T-helper 1 cell treated with Interleukin-12 subunit alpha and Interleukin-12 subunit beta and Interleukin-4 antibody, amounts not matched to agents 30 ng/mL and 1 ng/mL, for 36 hours (primary cell): Measurements from ENCODE around the gene CROCC. TPM values are rescaled to one million over a fixed set of nuclear protein-coding genes. Genes with fewer than 3 reads are reported as not detected.
"Not testable (repeated sequence)": the region's sequence is repeated elsewhere in the genome, so short reads cannot be mapped to it uniquely, and the experiment has no call there.

Experiments used
- intact Hi-C: fragments of 100-400 bp; cut with micrococcal nuclease; formaldehyde crosslinking; loops from one replicate; pipeline ENCODE4 v1.15.1; 2024
- total RNA-seq: library from RNA; stranded (reverse); gene quantifications from 2 replicates; pipeline ENCODE4 v1.2.3, GENCODE V29; 2022

Gene CROCC, protein sequence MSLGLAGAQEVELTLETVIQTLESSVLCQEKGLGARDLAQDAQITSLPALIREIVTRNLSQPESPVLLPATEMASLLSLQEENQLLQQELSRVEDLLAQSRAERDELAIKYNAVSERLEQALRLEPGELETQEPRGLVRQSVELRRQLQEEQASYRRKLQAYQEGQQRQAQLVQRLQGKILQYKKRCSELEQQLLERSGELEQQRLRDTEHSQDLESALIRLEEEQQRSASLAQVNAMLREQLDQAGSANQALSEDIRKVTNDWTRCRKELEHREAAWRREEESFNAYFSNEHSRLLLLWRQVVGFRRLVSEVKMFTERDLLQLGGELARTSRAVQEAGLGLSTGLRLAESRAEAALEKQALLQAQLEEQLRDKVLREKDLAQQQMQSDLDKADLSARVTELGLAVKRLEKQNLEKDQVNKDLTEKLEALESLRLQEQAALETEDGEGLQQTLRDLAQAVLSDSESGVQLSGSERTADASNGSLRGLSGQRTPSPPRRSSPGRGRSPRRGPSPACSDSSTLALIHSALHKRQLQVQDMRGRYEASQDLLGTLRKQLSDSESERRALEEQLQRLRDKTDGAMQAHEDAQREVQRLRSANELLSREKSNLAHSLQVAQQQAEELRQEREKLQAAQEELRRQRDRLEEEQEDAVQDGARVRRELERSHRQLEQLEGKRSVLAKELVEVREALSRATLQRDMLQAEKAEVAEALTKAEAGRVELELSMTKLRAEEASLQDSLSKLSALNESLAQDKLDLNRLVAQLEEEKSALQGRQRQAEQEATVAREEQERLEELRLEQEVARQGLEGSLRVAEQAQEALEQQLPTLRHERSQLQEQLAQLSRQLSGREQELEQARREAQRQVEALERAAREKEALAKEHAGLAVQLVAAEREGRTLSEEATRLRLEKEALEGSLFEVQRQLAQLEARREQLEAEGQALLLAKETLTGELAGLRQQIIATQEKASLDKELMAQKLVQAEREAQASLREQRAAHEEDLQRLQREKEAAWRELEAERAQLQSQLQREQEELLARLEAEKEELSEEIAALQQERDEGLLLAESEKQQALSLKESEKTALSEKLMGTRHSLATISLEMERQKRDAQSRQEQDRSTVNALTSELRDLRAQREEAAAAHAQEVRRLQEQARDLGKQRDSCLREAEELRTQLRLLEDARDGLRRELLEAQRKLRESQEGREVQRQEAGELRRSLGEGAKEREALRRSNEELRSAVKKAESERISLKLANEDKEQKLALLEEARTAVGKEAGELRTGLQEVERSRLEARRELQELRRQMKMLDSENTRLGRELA (N-terminal part only)
- total RNA-seq: 25.8 and 25.9 TPM in 2 replicates

DNA sequence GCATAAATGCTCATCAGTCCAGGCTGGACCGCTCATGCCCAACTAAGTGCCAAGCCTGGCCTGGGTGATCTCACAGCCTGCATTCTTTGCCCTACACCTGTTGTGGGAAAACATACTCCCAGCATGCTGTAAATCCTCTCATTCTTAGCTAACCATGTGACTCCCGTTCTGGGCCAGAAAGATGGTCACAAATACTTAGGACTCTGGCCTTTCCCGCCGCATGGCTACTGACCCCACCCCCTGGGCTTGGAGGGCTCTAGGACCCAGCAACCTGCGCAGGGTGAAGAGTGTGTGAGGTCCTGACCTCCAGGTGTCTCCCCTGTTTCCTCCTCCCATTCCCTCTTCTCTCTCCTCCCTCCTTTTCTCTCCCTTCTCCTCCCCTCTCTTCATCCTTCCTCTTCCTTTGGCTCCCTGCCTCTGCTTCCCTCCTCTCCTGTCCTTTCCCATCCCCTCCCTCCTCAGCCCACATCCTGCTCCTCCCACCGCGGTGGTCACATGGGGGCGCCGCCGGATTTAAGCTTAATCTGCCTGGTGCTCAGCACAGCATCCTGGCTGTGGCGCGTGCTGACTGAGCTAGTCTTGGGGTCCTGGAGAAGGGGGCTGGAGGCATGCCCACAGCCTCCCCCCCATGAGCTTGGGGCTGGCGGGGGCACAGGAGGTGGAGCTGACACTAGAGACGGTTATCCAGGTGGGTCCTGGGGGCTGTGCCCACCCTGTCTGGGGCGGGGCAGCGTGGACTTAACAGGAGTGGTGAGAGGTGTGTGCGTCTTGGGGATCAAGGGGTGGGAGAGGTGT is at the start of gene CROCC:
Gene CROCC (plus strand): TSS at position 541 of the 795 bp plus-strand sequence. CDS start 88 bp downstream, at position 629.
- intact Hi-C loops: no loop called here

DNA sequence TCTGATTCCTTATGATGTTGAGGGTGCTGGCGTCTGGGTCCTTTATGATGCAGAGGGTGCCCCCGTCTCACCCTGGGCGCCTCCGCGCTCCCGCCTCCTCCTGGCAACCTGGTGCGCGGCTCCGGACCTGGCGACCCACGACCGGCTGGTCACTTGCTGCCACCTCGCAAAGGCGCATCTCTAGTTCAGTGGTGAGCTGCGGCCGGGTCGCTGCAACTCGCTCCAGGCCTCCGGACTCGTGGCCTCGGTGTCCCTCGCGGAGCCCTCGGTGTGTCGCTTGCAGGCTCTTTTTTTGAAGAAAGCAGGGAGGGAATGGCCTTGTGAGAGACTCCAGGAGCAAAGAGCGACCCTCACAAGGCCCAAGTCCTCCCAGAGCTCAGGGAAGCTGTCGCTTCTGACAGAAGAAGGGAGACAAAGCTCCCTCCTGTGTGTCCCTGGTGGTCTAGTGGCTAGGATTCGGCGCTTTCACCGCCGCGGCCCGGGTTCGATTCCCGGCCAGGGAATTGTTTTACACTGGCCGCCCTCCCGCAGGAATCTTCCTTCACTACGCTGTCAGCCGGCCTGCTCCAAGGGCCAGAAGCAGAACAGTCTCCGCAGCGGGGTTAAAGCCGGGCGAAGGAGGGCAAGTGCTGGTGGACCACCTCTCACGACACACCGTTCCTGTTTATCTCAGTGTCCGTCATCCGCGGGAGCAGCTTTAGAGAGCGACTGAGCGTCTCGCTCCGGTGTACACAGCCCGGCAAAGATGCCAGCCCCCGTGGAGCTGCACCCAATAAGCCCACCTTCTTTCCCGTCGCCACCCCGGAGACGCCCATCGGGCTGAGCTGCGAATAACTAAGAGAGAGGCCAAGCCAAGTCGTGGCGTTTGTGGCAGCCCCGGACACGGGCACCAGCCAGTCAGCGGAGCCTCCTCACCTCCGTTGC is 49.3 kb upstream of the CROCC start:
- intact Hi-C loops: not testable (repeated sequence)

DNA sequence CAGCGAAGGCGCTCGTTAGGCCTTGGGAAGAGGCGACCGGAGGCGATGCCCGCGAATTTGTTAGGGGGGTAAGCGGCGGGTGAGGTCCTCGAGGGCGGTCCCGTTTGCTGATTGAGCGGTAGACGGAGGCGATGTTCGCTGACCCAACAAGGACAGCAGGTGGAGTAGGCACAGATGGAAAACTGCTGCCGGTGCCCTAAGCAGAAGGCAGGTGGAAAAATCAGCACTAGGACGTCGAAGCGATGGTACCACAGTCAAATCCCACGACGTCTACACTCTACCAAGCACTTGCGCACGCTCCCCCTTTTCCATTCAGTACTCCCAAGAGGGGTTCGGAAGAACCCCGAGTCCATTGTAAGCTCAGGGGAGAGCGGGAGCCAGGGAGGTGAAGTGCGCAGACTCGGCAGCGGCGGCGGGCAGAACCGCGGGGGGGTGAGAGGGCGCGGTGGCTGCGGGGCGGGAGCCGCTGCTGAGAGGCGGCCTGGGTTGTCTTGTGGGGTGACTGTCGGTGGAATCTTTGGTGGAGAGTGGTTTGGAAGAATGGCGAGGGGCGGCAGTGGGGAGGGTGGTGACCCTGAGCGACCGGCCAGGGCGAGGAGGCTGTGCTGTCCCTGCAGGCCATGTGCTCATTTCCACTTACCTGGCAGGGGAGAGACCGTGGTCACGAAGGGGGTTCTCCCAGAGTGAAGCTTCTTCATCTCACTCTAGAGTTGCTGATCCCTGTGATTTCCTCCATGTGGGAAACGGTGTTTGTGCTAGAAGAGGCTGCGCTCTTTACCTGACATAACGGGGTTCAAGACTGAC is 48.5 kb upstream of the CROCC start:
- intact Hi-C loops: not testable (repeated sequence)

DNA sequence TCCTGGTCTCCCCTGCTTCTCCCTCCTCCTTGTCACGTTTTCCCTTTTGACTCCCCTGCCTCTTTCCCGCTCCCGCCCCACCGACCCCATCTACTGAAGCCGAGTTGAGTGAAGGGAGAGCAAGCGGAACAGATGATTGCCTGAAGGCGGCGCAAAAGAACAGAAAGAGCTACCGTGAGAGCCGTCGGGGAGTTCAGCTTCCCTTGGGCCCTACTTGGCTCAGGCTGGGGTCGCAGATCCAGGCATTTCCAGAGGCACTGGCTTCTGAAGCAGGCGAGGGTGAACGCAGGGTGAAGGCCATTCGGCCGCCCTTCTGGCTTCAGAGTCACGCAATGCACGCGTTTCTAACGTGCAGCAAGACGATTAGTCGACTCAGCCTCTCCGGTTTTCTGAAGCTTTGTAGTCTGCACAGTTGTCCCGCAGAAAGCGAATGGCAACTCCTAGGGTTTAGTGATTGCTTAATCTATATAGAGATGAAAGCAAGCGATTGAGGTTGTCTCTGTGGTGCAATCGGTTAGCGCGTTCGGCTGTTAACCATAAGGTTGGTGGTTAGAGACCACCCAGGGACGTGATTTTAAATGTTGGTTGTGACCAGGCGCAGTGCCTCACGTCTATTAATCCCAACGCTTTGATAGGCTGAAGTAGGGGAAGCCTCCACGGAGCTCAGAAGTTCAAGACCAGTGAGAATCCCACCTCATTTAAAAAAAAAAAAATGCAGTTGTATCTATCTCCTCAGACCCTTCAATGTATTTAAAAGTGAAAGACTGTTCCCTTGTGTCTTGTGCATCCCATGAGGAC is 46.6 kb upstream of the CROCC start:
- intact Hi-C loops: not testable (repeated sequence)

DNA sequence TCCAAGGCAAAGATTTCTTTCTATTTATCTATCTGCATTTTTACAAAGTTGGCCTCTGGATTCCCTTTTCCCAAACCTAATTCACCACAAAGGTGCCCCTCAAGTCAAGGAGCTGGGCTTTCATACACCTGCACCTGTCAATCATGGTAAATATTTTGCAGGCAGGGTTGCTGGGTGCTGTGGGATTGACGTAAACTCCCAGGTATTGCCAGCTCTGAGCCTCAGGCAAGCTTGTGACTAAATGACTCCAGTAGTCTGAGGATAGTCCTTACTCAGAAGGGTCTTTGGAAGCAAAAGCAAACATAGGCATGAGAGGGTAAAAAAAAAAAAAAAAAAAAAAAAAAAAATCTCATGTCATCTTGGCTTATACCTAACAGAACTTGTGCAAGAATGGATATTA is 40.0 kb upstream of the CROCC start:
- intact Hi-C loops: not testable (repeated sequence)

DNA sequence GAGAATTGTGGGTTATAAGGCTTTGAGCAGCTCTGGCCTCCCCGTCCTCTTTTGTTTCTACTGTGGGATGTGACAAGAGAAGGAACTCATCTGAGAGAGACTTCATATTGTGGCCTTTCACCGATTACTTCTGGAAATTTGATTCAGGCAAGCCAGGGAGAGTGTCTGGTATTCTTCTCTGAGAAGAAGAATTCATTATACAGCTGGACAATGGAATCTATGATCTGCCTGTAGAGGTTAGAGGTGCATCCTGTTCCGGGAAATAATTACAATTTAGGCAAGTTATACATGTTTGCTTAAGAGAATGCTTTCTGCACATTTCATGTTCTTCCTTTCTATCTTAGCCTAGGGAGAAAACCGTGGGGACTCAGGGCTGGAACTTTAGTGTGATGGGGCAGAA is 38.7 kb upstream of the CROCC start:
- intact Hi-C loops: no loop called here

DNA sequence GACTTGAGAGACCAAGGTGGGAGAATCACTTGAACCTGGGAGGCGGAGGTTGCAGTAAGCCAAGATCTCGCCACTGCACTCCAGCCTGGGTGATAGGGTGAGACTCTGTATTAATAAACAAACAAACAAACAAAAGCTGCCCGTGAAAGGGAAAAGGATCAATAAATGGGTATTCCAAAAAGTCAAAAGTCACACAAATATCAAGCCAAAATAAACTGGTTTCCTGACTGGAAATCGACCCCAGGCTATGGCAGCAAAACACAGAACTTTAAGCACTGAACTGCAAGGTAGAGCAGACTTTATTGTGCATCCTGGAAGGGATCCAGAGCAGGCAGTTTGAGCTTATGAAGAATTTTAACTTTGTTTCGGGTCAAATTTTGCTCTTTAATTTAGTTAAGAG is 37.2 kb upstream of the CROCC start:
- intact Hi-C loops: not testable (repeated sequence)

DNA sequence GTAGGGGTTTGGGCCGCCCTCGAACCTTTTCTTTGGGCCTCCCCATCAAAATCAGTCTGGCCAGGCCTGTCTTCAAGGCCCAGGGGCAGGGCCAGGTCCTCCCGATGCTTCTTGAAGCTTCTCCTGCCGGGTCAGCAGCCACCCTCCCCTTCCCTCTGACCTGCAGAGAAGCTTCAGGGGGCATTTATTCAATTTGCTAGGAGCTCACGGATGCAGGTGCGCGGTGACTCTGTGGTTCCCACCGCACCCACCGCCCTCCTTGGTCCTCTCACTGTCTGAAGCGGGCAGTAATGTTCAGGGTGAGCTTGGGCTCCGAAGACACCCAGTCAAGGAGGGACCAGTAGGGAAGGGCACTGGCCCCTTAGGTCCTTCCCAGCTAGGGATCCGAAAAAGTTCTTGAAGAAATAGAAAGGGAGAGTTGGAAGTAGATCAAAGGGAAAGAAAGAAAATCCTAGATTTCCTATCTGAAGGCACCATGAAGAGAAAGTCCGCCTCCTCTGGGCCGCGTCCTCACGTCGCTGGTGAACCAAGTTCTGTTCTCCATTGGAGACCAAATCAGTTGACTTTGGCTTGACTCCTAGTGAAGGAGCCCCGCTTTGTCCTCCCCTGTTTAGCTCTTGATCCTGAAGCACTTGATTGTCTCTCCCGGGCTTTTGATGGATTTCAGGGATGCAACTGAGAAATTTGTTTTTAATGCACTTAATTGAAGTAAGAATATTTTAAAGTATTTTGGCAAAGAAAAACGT is 34.7 kb upstream of the CROCC start:
- intact Hi-C loops: no loop called here

DNA sequence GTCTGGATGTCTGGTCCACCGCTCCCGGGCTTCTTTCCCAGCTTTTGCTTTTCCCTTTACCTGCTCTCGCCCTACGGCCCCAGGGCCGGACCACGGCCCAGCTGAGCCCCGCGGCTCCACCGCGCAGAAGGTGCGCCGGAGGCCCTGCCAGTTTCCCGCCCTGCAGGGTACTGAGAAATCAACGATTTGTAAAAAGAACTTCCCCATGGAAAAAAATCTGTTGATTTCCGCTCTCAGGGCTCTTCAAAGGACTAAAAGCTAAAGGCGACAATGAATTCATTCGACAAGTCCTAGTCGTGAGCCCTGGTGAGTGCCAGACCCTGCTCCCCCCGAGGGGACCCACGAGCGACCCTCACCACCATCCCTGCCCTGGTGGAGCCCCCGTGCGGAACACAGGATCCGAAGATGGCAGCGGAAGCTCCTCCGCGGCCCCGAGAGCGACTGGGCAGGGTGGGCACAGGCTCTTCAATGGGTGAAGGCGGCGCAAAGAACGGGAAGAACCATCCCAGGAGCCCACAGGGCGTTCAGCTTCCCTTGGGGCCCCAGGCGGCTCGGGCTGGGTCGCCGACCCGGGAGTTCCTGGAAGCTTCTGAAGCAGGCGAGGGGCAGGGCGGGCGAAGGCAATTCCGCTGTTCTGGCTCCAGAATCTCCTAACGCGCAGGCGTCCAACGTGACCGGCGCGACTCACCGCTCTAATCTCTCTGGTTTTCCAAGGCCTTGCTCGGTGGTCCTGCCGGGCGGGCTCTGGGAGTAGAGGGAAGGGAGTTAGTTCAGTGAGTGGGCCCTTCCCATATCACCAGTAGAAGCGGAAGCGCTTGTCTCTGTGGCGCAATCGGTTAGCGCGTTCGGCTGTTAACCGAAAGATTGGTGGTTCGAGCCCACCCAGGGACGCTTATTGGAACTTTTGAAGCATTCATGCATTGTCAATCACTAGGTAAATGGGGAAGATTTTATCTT is 32.6 kb upstream of the CROCC start:
- intact Hi-C loops: no loop called here

DNA sequence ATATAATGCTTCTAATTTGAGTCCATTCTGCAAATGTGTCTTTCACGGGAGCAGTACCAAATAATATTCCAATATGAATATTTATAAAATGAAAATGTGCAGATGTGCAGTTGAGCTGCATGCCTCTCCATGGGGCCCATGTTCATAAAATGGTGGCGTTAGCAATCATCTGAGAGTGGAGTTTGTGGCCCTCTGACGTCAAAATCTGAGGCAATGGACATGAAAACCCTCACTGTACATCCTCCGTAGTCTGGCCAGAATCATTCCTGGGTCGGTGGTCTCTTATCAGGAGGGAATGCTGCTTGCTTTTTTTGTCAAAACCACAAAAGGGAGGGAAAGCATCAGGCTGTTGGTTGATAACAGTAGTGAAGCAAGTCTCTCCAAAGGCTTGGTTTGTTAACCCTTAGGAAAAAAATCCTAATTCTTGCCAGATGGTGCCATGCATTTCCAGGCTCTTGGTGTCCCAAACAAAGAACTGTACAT is 31.2 kb upstream of the CROCC start:
- intact Hi-C loops: not testable (repeated sequence)

DNA sequence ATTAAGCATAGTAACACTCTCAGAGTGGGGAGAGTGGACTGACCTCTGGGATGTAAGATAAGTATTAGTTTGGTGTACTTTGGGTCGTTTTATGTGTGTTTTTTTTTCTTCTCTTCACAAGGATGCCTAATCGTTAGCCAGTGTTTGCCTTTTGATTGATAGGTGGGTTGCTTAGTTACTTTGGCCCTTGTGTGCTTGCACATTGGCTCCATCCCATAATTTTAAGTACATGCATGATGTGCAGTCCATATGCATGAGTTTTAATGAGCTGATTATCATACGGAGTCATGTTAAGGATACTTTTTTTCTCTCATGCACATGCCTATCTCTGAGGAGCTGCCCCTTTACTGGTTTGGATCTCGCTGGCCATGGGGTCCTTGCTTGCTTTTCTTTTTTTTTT is 30.7 kb upstream of the CROCC start:
- intact Hi-C loops: not testable (repeated sequence)

DNA sequence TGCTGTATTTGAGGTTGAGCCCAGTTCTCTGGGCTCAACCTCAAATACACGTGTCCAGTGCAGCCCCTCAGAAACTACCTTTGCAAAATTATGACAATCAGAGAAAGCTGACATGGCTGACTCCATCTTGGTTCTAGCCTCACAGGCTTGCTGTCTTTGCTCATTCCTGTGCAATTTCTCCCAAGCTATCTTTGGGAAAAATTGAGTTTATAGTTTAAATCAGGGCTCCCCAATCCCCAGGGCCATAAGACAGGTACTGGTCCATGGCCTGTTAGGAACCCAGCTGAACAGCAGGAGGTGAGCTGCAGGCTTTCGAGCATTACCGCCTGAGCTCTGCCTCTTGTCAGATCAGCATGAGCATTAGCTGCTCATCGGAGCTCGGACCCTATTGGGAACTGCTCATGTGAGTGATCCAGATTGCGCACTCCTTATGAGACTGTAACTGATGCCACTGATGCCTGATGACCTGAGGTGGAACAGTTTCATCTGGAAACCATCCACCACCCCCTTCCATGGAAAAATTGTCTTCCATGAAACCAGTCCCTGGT is 28.7 kb upstream of the CROCC start:
- intact Hi-C loops: not testable (repeated sequence)

DNA sequence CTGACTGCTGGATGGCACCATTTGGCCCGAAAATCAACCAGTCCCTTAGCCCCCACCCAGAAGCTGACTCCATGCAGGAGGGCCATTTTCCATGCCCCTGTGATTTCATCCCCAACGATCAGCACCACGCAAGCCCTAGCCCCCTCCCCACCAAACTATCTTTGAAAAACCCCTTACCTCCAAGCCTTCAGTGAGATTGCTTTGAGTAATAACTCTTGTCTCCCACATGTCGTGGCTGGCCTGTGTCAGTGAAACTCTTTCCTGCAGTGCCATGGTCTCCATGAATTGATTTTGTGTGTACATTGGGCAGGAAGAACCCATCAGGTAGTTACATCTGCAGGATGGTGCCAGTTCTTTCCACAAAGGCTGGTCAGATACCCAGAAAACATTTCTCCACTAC is 27.9 kb upstream of the CROCC start:
- intact Hi-C loops: not testable (repeated sequence)

DNA sequence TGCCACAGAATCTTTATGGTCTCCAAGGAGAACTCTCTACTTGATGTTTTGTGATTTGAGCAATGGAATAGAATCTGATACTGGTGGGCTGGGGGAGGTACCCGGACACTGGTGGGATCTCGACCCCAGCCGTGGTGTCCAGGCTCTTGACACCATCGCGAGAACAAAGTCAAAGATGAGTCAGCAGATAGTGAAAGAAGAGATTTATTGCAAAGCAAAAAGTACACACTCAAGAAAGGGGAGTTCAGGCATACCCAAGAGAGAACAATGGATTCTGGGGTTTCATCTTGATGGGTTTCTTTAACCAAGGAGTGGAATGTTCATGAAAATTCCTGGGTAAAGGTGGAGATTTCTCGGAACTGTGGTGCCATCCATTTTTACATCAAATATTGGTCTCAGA is 27.4 kb upstream of the CROCC start:
- intact Hi-C loops: not testable (repeated sequence)

DNA sequence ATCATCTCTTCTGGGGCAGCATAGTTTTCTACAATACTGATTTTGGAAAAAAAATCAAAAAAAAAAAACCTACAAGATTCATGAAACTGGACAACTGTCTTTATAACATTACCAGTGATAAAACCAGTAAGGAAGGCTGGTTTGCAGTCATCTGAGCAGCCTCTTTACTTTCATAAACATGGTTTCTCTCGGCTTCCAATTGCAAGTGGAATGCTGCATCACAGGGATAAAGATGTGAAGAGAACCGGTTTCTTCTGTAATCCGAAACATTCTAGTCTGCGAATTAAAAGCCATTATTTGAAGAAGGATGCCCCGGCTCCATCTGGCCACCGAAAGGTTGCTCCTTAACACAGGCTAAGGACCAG is 26.5 kb upstream of the CROCC start:
- intact Hi-C loops: not testable (repeated sequence)
